ENCODE results near the gene IYD.

- TF ChIP-seq ZNF558 (tag by site-specific recombination; IDR thresholded peaks at IDR 0.05) (no peak), REST (tag by site-specific recombination; IDR thresholded peaks at IDR 0.05) (no peak), ZBTB49 (tag by site-specific recombination; IDR thresholded peaks at IDR 0.05; ENCODE audit: low read depth) (no peak), OVOL3 (tag by site-specific recombination; IDR thresholded peaks at IDR 0.05) (no peak), CTCF (tag by site-specific recombination; IDR thresholded peaks at IDR 0.05) (no peak), ZFP37 (tag by site-specific recombination; IDR thresholded peaks at IDR 0.05) (no peak), ZNF24 (tag by site-specific recombination; IDR thresholded peaks at IDR 0.05) (no peak)
Measured at GRCh38 chr6:150366118-150366778, 2.6 kb upstream of the IYD start.

All from HEK293 (cell line).